GM18861 (cell line): Measurements from ENCODE around the gene CPZ.
"Not testable (repeated sequence)": the region's sequence is repeated elsewhere in the genome, so short reads cannot be mapped to it uniquely, and the experiment has no call there.

Experiments used
- ATAC-seq: cut with Tn5 transposase; IDR thresholded peaks from one replicate; pipeline ENCODE4 v1.9.1; 2021; ENCODE audit not compliant: unreplicated experiment

CPZ gene

GRCh38 chr4:8608714-8609391 is 16.3 kb downstream of the CPZ start:
- ATAC-seq, result no peak

GRCh38 chr4:8609406-8609805 is 16.8 kb downstream of the CPZ start:
- ATAC-seq, result no peak

GRCh38 chr4:8609824-8610350 is 17.3 kb downstream of the CPZ start:
- ATAC-seq, result no peak

GRCh38 chr4:8610858-8611616 is 18.5 kb downstream of the CPZ start:
- no peak for ATAC-seq

- ATAC-seq, result no peak
Observed at GRCh38 chr4:8612646-8613045, 20.1 kb downstream of the CPZ start.

GRCh38 chr4:8613421-8614364 is 21.1 kb downstream of the CPZ start:
- ATAC-seq, result no peak

- no peak for ATAC-seq
Observed at GRCh38 chr4:8614365-8615193, 22.0 kb downstream of the CPZ start.

GRCh38 chr4:8615366-8615765 is 22.8 kb downstream of the CPZ start:
- ATAC-seq, result no peak

- no peak for ATAC-seq
Observed at GRCh38 chr4:8615921-8616787, 23.6 kb downstream of the CPZ start.

GRCh38 chr4:8616831-8617230 is 24.3 kb downstream of the CPZ start:
- ATAC-seq, result no peak

GRCh38 chr4:8617486-8618040 is 25.0 kb downstream of the CPZ start:
- no peak for ATAC-seq

- no peak for ATAC-seq
Observed at GRCh38 chr4:8618421-8618820, 25.9 kb downstream of the CPZ start.

GRCh38 chr4:8618961-8619720 is 26.6 kb downstream of the CPZ start:
- no peak for ATAC-seq

GRCh38 chr4:8621135-8621534 is 28.6 kb downstream of the CPZ start:
- ATAC-seq, result not testable (repeated sequence)

GRCh38 chr4:8624601-8625272 is 32.2 kb downstream of the CPZ start:
- not testable (repeated sequence) for ATAC-seq

- ATAC-seq, result not testable (repeated sequence)
Observed at GRCh38 chr4:8630240-8630905, 37.8 kb downstream of the CPZ start.

- ATAC-seq, result not testable (repeated sequence)
Observed at GRCh38 chr4:8631896-8632295, 39.3 kb downstream of the CPZ start.
